ENCODE measurements around the gene BAZ1A.

Gene BAZ1A

GRCh38 chr14:34906287-34906686 lies 31.1 kb upstream of the BAZ1A start:
- TF ChIP-seq CTCF (IDR thresholded peaks at IDR 0.05; ENCODE audit: low read depth, low read length, missing control alignments) = no peak
- no peak for DNase-seq (ENCODE audit: low read depth)
- no peak overlapping the region for H3K4me3 ChIP-seq (ENCODE audit: low read depth, low read length)

GRCh38 chr14:34895277-34895676 lies 20.1 kb upstream of the BAZ1A start:
- TF ChIP-seq CTCF (IDR thresholded peaks at IDR 0.05; ENCODE audit: low read depth, low read length, missing control alignments) = no peak
- no peak overlapping the region for H3K4me3 ChIP-seq (ENCODE audit: low read depth, low read length)
- DNase-seq (ENCODE audit: low read depth) = no peak

GRCh38 chr14:34890937-34891336 lies 15.8 kb upstream of the BAZ1A start:
- no peak overlapping the region for H3K4me3 ChIP-seq (ENCODE audit: low read depth, low read length)
- no peak for DNase-seq (ENCODE audit: low read depth)
- TF ChIP-seq CTCF (IDR thresholded peaks at IDR 0.05; ENCODE audit: low read depth, low read length, missing control alignments) = no peak

- no peak overlapping the region for H3K4me3 ChIP-seq (ENCODE audit: low read depth, low read length)
- no peak for TF ChIP-seq CTCF (IDR thresholded peaks at IDR 0.05; ENCODE audit: low read depth, low read length, missing control alignments)
- no peak for DNase-seq (ENCODE audit: low read depth)
Observed at GRCh38 chr14:34888186-34888585, 13.0 kb upstream of the BAZ1A start.

- DNase-seq (ENCODE audit: low read depth) = no peak
- no peak overlapping the region for H3K4me3 ChIP-seq (ENCODE audit: low read depth, low read length)
- TF ChIP-seq CTCF (IDR thresholded peaks at IDR 0.05; ENCODE audit: low read depth, low read length, missing control alignments) = no peak
Observed at GRCh38 chr14:34883954-34884353, 8.8 kb upstream of the BAZ1A start.

GRCh38 chr14:34874386-34875030 lies 652 bp downstream of the BAZ1A start:
- H3K4me3 ChIP-seq (ENCODE audit: low read depth, low read length) = peak overlapping the region; percentile 93
- no peak for DNase-seq (ENCODE audit: low read depth)
- TF ChIP-seq CTCF (IDR thresholded peaks at IDR 0.05; ENCODE audit: low read depth, low read length, missing control alignments) = no peak

Measured in GM12864 (cell line).